ENCODE results near the gene FICD. TPM values are rescaled to one million over a fixed set of nuclear protein-coding genes. Genes with fewer than 3 reads are reported as not detected.
"Not testable (repeated sequence)": the region's sequence is repeated elsewhere in the genome, so short reads cannot be mapped to it uniquely, and the experiment has no call there.

Gene FICD
- total and polyA plus RNA-seq, 8 donors: 7.5 to 16.9 (median 10.6) TPM

- FAIRE-seq (no peak), DNase-seq (no peak), ATAC-seq (no peak)
- H3K9me3 ChIP-seq: no peaks in the 10 kb centered on the region
- peaks cover 0 to 7% (median 5%) of the 10 kb centered on the region in 3 donors for H3K4me1 ChIP-seq
- no peak overlapping the region for H3K27ac ChIP-seq
- no peaks in the 10 kb centered on the region for H3K36me3 ChIP-seq
- 88 to 90% methylated on average over 5 of the region's 5 CpGs for WGBS, 2 donors
- no peaks in the 10 kb centered on the region for H3K27me3 ChIP-seq
- H3K4me3 ChIP-seq: no peak overlapping the region
- TF ChIP-seq CTCF (IDR thresholded peaks at IDR 0.05): no peak
- intact Hi-C loops (cut with DNase I): no loop called here
These were observed 38.7 kb downstream of the FICD start for GRCh38 chr12:108553799-108554198.

- H3K9me3 ChIP-seq; DNase-seq; H3K27me3 ChIP-seq; ATAC-seq; H3K36me3 ChIP-seq; H3K27ac ChIP-seq; intact Hi-C loops (cut with DNase I); FAIRE-seq; H3K4me3 ChIP-seq: not testable (repeated sequence)
- WGBS, 2 donors: 85% methylated on average over 9 of the region's 9 CpGs
- H3K4me1 ChIP-seq: peaks cover 12 to 22% (median 12%) of the 10 kb centered on the region in 3 donors
These were observed 40.3 kb downstream of the FICD start for GRCh38 chr12:108555383-108555782.

- Histone ChIP-seq H3K27me3 (no peaks in the 10 kb centered on the region), H3K36me3 (no peaks in the 10 kb centered on the region), H3K4me1 (peaks cover 10 to 17% (median 15%) of the 10 kb centered on the region in 3 donors), H3K9me3 (no peaks in the 10 kb centered on the region), H3K4me3 (no peak overlapping the region), H3K27ac (no peak overlapping the region)
- WGBS, 2 donors: 66 to 75% methylated on average over 13 of the region's 14 CpGs
- TF ChIP-seq CTCF (IDR thresholded peaks at IDR 0.05): no peak
- no peak for ATAC-seq
- intact Hi-C loops (cut with DNase I): no loop called here
- DNase-seq: no peak
- no peak for FAIRE-seq
These were observed 44.1 kb downstream of the FICD start for GRCh38 chr12:108559007-108559655.

- WGBS, 2 donors: 26 to 42% methylated on average over 3 of the region's 3 CpGs
- no peak for FAIRE-seq
- peaks cover 10 to 17% (median 15%) of the 10 kb centered on the region in 3 donors for H3K4me1 ChIP-seq
These were observed 44.7 kb downstream of the FICD start for GRCh38 chr12:108559748-108560147.

GRCh38 chr12:108560321-108560721 lies 45.2 kb downstream of the FICD start:
- Histone ChIP-seq H3K4me3 (peak overlapping the region; percentile 86 to 97 (median 92)), H3K27ac (peak overlapping the region in 2 of 4 donors; percentile 87 to 90), H3K4me1 (peaks cover 10 to 17% (median 15%) of the 10 kb centered on the region in 3 donors), H3K9me3 (no peaks in the 10 kb centered on the region), H3K27me3 (no peaks in the 10 kb centered on the region), H3K36me3 (peaks cover 0 to 8% (median 4%) of the 10 kb centered on the region in 3 donors)
- TF ChIP-seq CTCF (IDR thresholded peaks at IDR 0.05): no peak
- 0 to 1% methylated on average over 12 of the region's 12 CpGs for WGBS, 2 donors
- intact Hi-C loops (cut with DNase I): loop anchor here in 1 of 3 donors (10.0 kb wide), 1 partner anchor 244 kb away; no protein-coding TSS in a partner anchor
- DNase-seq: no peak
- ATAC-seq: no peak
- no peak for FAIRE-seq

More at GRCh38 chr12:108559748-108560147, 44.7 kb downstream of the FICD start:
- ATAC-seq (no peak), DNase-seq (no peak)
- Histone ChIP-seq H3K4me3 (peak overlapping the region in 2 of 4 donors; percentile 88 to 95), H3K27ac (no peak overlapping the region), H3K9me3 (no peaks in the 10 kb centered on the region), H3K27me3 (no peaks in the 10 kb centered on the region), H3K36me3 (peaks cover 0 to 3% (median 2%) of the 10 kb centered on the region in 3 donors)
- intact Hi-C loops (cut with DNase I): loop anchor here in 1 of 3 donors (10.0 kb wide), 1 partner anchor 245 kb away; no protein-coding TSS in a partner anchor
- TF ChIP-seq CTCF (IDR thresholded peaks at IDR 0.05): no peak
